GM21619 (cell line): Measurements from ENCODE around the gene FAM181A.

Experiments
- ATAC-seq: cut with Tn5 transposase; IDR thresholded peaks from one replicate; pipeline ENCODE4 v1.9.1; 2021; ENCODE audit not compliant: unreplicated experiment

FAM181A gene

GRCh38 chr14:93926873-93927799 is at the start of gene FAM181A:
Gene FAM181A (plus strand): TSS chr14:93927344. CDS start chr14:93928286, 942 bp downstream.
- ATAC-seq: no peak

GRCh38 chr14:93878212-93878611 is 48.9 kb upstream of the FAM181A start:
- ATAC-seq: no peak

GRCh38 chr14:93878871-93879270 is 48.3 kb upstream of the FAM181A start:
- ATAC-seq: no peak

GRCh38 chr14:93879362-93879983 is 47.7 kb upstream of the FAM181A start:
- no peak for ATAC-seq

GRCh38 chr14:93880021-93880820 is 46.9 kb upstream of the FAM181A start:
- no peak for ATAC-seq

- no peak for ATAC-seq
Measured at GRCh38 chr14:93884950-93885349, 42.2 kb upstream of the FAM181A start.

GRCh38 chr14:93888995-93889394 is 38.1 kb upstream of the FAM181A start:
- no peak for ATAC-seq

GRCh38 chr14:93889739-93890483 is 37.2 kb upstream of the FAM181A start:
- ATAC-seq: no peak

- no peak for ATAC-seq
Measured at GRCh38 chr14:93891756-93892504, 35.2 kb upstream of the FAM181A start.

- ATAC-seq: no peak
Measured at GRCh38 chr14:93892505-93892839, 34.7 kb upstream of the FAM181A start.

GRCh38 chr14:93892923-93893558 is 34.1 kb upstream of the FAM181A start:
- ATAC-seq: no peak

GRCh38 chr14:93893661-93894261 is 33.4 kb upstream of the FAM181A start:
- ATAC-seq: no peak

GRCh38 chr14:93895023-93895604 is 32.0 kb upstream of the FAM181A start:
- no peak for ATAC-seq

- ATAC-seq: no peak
Measured at GRCh38 chr14:93897476-93897845, 29.7 kb upstream of the FAM181A start.

- no peak for ATAC-seq
Measured at GRCh38 chr14:93898081-93898611, 29.0 kb upstream of the FAM181A start.

- ATAC-seq: no peak
Measured at GRCh38 chr14:93898731-93899130, 28.4 kb upstream of the FAM181A start.

- ATAC-seq: no peak
Measured at GRCh38 chr14:93901813-93902212, 25.3 kb upstream of the FAM181A start.

- no peak for ATAC-seq
Measured at GRCh38 chr14:93902619-93903307, 24.4 kb upstream of the FAM181A start.
